ENCODE results near the gene PRAMEF13.
"Not testable (repeated sequence)": the region's sequence is repeated elsewhere in the genome, so short reads cannot be mapped to it uniquely, and the experiment has no call there.

The PRAMEF13 gene, protein sequence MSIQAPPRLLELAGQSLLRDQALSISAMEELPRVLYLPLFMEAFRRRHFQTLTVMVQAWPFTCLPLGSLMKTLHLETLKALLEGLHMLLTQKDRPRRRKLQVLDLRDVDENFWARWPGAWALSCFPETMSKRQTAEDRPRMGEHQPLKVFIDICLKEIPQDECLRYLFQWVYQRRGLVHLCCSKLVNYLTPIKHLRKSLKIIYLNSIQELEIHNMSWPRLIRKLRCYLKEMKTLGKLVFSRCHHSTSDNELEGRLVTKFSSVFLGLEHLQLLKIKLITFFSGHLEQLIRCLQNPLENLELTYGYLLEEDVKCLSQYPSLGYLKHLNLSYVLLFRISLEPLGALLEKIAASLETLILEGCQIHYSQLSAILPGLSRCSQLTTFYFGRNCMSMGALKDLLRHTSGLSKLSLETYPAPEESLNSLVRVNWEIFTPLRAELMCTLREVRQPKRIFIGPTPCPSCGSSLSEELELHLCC

DNA sequence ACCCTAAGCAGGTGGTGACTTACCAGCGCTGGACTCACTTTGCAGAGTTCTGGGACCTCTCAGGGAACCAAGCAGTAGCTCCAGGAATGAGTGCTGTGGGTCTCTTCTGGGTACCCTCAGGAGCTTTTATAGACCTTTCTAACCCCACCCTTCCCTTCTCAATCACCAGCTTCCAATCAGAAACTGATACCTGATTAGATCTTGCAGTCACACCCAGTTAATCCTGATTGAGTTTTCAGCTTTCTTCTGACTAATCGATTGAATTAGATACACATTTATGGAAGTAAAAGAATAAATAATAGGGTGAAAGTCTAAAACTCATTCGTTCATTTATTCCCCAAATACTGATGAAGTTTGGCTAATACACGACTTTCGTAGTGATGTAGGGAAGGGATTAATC is at the start of gene PRAMEF13:
Gene PRAMEF13, minus strand, starts transcription at position 101 of the 400 bp plus-strand sequence. CDS start 1,820 bp downstream, outside the sequence.
- not testable (repeated sequence) for FAIRE-seq

DNA sequence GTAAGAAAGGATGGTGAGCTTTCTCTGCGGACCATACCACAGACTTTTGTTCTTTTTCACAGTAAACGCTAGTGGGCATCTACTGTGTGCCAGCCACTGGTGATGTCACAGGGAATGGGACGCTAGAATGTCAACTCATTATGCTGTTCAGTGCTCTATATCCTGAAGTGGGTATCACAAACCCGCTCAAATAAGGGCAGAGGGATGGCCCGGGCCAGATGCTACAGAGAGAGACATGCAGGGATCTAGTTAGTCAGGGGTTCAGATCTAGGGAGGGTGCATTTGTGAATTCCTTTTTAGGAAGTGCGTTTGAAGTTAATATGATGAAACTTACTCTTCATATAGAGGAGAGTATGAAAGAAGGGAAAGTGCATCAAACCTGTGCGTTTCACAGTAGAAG is 45.9 kb upstream of the PRAMEF13 start:
- not testable (repeated sequence) for FAIRE-seq

DNA sequence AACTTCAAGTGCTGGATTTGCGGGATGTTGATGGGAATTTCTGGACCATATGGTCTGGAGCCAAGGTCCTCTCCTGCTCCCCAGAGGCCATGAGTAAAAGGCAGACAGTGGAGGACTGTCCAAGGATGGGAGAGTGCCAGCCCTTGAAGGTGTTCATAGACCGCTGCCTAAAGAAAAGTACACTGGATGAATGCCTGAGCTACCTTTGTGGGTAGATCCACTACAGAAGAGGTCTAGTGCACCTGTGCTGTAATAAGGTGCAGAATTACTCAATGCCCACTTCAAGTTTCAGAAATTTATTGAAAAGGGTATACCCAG is 45.3 kb upstream of the PRAMEF13 start:
- FAIRE-seq, result not testable (repeated sequence)

DNA sequence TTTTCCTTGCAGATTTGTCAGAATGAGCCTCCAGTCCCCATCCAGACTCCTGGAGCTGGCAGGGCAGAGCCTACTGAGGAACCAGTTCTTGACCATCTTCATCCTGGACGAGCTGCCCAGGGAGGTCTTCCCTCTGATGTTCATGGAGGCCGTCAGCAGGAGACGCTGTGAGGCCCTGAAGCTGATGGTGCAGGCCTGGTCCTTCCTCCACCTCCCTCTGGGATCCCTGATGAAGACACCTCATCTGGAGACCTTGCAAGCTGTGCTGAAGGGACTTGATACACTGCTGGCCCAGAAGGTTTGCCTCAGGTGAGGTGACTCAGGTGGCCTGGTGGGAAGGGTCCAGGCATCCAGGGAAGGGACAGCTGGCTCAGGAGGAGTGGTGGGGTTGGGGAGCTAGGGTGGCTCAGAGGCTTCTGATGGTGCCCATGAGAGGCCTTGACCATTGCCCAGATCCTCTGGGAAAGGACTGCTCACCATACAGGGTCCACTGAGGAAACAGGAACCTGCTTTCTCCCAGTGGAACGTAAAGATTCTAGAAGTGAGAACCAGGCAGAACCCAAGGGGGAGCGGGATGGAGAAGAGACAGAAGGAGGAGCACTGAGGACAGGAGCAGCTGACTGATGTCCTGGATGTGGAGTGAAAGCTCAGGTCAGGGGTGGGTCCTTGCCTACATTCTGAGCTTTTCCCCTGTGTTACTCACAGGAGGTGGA is 44.8 kb upstream of the PRAMEF13 start:
- not testable (repeated sequence) for FAIRE-seq

DNA sequence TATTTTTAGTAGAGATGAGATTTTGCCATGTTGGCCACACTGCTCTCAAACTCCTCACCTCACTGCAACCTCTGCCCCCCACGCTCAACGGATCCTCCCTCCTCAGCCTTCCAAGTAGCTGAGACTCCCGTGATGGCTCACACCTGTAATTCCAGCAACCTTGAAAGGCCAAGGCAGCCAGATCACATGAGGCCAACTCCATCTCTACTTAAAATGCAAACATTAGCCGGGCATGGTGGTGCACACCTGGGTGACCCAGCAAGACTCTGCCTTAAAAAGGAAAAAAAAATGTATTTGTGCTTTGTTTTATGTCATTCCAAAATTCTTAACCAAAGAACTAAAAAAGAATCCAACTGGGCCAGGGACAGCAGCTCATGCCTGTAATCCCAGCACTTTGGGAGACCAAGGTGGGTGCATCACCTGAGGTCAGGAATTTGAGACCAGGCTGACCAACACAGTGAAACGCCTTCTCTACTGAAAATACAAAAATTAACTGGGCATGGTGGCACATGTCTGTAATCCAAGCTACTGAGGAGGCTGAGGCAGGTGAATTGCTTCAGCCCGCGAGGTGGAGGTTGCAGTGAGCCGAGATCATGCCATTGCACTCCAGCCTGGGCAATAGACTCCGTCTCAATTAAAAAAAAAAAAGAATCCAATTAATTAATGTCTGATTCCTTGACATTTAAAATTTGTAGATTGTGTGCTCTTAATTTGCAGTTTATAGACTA is 42.5 kb upstream of the PRAMEF13 start:
- not testable (repeated sequence) for FAIRE-seq

DNA sequence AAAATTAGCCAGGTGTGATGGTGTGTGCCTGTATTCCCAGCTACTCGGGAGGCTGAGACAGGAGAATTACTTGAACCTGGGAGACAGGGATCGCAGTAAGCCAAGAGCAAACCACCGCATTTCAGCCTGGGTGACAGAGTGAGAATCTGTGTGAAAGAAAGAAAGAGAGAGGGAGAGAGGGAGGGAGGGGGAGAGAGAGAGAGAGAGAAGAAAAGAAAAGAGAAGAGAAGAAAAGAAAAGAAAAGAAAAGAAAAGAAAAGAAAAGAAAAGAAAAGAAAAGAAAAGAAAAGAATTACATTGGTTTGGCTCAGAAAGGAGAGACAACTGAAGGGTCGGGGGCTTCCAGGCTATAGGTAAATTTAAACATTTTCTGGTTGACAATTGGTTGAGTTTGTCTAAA is 38.4 kb upstream of the PRAMEF13 start:
- FAIRE-seq, result not testable (repeated sequence)

DNA sequence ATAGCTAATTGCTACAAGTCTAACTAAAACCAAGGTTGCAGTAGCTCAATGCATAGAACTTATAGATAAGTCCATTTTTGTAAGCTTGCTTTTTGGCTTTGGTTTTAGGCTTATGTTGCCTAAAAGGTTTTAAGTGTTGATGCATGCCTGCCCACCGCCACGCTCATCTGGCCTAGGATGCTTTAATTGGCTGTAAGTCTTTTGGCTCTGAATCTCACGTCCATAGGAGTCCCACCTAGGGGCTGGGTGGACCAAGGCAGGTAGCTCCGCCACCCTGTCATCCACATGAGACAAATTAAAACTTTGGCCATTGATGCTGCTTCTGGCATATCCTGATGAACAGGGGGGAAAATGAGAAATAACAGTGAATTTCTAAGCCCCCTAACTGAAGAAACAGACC is 36.4 kb upstream of the PRAMEF13 start:
- not testable (repeated sequence) for FAIRE-seq

DNA sequence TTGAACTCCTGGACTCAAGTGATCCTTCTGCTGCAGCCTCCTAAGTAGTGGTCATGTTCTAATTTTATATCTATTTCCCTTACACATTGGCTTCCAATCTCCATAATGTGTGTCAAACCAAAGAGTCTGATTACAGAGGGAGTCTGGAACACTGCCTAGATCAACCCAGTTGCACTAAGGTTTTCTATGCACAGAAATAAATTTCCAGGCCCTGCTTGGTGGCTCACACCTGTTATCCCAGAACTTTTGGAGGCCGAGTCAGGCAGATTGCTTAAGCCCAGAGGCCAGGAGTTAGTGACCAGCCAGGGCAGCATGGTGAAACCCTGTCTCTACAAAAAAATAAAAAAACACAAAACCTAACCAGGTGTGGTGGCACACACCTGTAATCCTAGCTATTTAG is 32.8 kb upstream of the PRAMEF13 start:
- FAIRE-seq, result not testable (repeated sequence)

DNA sequence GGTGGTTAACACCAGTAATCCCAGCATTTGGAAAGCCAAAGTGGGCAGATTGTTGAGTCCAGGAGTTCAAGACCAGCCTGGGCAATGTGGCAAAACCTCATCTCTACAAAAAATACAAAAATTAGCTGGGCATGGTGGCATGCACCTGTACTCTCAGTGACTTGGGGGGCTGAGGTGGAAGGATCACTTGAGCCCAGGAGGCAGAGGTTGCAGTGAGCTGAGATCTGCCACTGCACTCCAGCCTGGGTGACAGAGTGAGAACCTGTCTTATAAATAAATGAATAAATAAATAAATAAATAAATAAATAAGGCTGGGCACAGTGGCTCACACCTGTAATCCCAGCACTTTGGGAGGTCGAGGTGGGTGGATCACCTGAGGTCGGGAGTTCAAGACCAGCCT is 30.8 kb upstream of the PRAMEF13 start:
- not testable (repeated sequence) for FAIRE-seq

DNA sequence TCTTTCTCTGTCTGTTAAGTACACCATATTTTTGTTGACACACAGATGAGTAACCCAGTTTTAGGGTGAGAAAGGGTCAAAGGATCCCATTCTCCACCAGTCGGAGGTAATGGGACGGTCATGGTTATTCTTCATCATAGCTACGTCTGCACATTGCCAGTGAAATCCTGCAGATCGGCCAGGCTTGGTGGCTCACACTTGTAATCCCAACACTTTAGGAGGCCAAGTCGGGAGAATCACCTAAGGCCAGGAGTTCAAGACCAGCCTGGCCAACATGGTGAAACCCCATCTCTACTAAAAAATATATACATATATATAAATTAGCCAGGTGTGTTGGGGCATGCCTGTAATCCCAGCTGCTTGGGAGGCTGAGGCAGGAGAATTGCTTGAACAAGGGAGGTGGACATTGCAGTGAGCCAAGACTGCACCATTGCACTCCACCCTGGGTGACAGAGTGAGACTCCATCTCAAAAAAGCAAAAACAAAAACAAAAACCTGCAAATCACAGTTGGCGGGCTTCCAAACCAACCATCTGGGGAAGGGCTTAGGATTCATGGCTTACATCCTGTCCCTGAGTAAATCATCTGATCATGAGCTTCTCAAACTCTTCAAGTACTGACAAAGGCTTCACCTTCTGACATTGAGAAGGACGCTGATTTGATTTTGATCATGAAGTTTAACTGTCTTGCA is 30.0 kb upstream of the PRAMEF13 start:
- not testable (repeated sequence) for FAIRE-seq

DNA sequence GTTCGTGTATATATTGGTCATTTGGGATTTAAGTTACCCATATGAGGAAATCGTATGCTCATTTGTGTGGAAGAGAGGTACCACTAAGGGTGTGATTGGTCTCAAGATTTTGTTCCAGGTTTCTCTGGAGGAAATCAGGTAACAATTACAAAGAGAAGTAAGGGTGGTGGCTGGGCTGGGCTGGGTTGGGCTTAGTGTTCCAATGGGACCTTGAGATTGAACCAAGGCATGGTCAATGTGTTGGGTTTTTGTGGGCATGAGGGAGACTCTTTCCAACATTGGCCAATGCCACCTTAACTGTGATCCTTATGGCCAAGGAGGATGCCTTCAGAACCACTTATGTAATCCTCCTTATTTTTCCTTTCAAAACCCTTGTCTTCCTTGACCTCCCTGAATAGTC is 29.4 kb upstream of the PRAMEF13 start:
- not testable (repeated sequence) for FAIRE-seq

DNA sequence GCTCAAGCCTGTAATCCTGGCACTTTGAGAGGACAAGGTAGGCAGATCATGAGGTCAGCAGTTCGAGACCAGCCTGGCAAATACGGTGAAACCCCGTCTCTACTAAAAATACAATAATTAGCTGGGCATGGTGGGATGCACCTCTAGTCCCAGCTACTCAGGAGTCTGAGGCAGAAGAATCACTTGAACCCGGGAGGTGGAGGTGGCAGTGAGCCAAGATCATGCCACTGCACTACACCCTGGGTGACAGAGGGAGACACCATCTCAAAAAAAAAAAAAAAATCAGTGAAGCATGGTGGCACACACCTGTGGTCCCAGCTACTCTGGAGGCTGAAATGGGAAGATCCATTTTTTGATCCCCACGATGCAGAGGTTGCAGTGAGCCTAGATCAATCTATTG is 28.9 kb upstream of the PRAMEF13 start:
- FAIRE-seq, result not testable (repeated sequence)

DNA sequence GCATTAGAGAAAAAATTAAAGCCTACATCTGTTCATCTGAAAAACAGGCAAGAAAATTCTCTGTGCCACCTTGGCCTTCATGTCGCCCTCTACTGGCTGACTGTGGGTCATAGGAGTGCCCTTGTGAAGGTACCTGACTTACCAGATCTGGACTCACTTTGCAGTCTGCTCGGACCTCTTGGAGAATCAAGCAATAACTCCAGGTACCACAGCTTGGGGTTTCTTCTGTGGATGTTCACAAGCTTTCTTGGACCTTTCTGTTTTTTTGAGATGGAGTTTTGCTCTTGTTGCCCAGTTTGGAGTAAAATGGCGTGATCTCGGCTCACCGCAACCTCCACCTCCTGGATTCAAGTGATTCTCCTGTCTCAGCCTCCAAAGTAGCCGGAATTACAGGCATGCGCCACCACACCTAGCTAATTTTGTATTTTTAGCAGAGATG is 27.2 kb upstream of the PRAMEF13 start:
- FAIRE-seq, result no peak

DNA sequence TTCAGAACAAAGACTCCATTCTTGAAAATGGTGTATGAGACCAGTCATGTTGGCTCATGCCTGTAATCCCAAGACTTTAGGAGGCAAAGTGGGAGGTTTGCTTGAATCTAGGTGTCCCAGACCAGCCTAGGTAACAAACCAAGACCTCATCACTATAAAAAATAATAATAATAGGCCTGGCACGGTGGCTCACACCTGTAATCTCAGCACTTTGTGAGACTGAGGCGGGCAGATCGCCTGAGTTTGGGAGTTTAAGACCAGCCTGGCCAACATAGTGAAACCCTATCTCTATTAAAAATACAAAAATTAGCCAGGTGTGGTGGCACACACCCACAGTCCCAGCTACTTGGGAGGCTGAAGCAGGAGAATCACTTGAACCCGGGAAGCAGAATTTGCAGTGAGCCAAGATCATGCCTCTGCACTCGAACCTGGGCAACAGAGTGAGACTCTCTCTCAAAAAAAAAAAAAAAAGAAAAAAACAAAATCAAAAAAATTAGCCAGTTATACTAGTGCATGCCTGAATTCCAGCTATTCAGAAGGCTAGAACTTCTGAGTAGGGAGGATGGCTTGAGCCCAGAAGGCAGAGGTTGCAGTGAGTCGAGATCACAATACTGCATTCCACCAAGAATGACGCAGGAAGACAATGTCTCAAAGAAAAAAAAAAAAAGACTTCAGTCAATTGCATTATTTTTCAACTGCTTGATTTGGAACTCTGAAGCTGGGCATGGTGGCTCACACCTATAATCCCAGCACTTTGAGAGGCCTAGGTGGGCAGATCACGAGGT is 26.3 kb upstream of the PRAMEF13 start:
- not testable (repeated sequence) for FAIRE-seq

DNA sequence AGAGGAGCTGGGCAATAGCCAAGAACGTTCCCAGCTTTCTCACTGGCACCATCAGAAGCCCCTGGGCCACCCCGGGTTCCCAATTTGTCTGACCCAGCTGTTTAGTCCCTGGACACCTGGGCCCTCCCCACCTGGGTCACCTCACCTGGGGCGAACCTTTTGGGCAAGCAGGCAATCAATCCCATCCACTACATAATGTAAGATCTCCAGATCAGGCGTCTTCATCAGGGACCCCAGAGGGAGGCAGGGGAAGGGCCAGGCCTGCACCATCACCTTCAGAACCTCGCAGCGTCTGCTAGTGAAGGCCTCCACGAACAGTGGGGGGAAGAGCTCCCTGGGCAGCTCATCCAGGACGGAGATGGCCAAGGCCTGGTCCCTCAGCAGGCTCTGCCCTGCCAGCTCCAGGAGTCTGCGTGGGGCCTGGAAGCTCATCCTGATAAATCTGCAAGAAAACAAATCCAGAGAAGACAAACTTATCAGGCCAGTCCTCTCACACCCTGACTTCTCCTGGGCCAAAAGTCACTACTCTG is 24.5 kb upstream of the PRAMEF13 start, which contains the start of gene PRAMEF18:
Gene PRAMEF18, minus strand, starts transcription at position 480 of the 530 bp plus-strand sequence. Its CDS starts 48 bp downstream, at position 432.
- not testable (repeated sequence) for FAIRE-seq

DNA sequence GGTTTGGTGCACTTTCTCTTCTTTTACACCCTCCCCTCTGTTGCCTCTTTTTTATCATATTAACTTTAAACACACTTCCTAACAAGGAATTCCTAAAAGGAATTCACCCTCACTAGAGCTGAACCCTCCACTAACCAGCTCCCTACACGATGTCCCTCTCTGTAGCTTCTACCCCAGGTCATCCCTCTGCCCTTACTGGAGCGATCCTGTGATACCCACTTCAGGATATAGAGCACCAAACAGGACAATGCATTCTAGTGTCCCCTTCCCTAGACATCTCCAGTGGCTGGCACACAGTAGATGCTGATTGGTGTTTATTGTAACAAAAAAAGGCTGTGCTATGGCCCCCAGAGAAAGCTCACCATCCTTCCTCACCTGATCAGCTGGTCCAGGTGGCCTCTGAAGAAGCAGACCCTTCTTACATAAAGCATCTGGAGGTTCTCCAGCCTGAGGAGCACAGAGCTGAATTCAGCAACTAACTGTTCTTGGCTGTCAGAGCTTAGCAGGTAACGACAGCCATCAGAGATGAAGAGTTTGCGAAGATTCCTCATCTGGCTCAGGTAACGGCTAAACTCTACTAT is 23.4 kb upstream of the PRAMEF13 start:
- no peak for FAIRE-seq

DNA sequence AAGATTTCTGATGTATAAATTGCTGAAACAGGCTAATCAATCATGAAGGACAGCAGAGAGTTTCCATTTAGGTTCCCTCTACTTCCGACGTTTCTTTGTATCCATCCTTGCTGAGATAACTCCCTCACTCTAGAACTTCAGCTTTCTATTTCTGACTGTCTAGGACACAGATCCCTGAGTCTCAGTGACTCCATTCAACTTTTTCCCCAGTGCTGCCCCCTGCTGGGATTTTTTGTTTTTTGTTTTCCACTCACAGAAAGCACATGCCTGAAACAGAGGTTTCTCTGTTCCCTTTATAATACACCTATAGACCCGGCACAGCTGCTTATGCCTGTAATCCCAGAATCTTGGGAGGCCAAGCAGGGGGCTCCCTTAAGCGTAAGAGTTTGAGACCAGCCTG is 21.6 kb upstream of the PRAMEF13 start:
- not testable (repeated sequence) for FAIRE-seq

DNA sequence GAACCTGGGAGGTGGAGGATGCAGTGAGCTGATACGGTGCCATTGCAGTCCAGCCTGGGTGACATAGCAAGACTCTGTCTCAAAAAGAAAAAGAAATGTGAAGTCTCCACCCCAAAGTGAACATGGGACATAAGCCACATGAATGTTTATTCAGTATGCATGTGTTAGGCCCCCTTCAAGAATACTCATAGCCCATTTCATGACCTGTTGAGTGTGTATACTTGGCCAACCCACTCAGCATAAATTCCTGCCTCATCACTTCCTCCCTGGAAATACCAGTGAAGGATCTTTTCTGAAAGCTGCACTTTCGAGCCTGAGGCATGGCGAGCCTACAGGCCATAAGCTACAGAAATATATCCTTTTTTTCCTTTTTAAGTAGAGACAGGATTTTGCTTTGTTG is 18.0 kb upstream of the PRAMEF13 start:
- not testable (repeated sequence) for FAIRE-seq

DNA sequence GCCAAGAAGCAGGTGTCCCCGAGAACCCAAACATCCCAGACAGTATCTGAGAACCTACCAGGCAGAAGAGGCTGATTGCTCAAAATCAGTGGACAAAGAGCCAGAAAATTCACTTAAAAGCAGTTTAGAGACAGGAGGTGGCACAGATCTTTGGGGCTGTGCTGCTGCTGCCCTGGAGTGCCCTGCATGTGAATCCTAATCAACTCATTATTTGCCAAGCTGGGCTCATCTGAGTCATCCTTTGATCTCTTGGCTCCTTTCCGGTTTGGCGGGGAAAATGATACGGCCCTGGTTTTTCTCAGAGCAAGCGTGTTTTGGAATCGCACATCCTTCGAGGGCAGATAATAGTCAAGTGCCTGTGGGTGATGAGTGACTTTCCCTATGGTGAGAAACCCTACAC is 15.4 kb upstream of the PRAMEF13 start:
- FAIRE-seq, result not testable (repeated sequence)

DNA sequence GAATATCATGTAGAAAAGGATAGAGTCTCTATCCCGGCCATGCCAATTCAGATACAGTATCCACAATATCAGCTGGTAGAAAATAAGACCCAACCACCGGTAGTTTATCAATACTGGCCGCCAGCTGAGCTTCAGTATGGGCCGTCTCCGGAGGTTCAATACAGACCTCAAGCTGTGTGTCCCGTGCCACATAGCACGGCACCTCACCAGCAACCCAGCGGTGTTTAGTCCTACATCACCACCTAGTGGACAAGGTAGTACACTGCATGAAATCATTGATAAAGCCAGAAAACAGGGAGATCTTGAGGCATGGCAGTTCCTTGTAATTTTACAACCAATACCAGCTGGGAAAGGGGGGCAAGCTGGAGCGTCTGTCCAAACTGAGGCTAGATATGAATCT is 7.5 kb upstream of the PRAMEF13 start:
- not testable (repeated sequence) for FAIRE-seq

DNA sequence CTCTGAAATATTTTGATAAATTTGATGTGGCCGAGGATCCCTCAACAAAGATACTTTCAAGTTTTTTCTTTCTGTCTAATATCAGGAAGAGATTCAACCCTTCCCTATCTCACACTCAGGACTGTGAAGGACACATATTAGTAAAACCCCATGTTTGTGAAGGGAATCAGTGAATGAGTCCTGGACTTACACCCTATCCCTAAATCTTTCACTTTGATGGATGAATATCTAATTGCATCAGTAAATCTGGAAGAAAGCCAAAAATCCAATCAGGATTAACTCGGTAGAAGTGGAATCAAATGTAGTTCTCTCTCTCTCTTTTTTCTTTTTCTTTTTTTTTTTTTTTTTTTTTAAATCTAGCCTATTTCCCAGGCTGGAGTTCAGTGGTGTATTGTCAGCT is 29.7 kb downstream of the PRAMEF13 start, which contains the start of gene PRAMEF9:
Gene PRAMEF9, plus strand, starts transcription at position 301 of the 400 bp plus-strand sequence. CDS start 3,433 bp downstream, outside the sequence.
- FAIRE-seq, result not testable (repeated sequence)
